SK-N-SH treated with all-trans-retinoic acid at 6 μM for 48 hours (cell line): ENCODE measurements around the gene PCNX3.

Experiments
- ARNTL ChIP-seq: fragments of 450-650 bp; formaldehyde crosslinking; IDR thresholded peaks from 2 replicates; pipeline ENCODE4 v1.5.0; 2020; ENCODE audit warnings: low read depth, mild to moderate bottlenecking, moderate library complexity, borderline replicate concordance
- ISL1 ChIP-seq: fragments of 250-450 bp; sonication (Bioruptor Pico); IDR thresholded peaks from 2 replicates; pipeline ENCODE4 v2.1.2; 2022; ENCODE audit warnings: mild to moderate bottlenecking, moderate library complexity
- OSR1 ChIP-seq: fragments of 250-450 bp; sonication (Bioruptor Pico); IDR thresholded peaks from 2 replicates; pipeline ENCODE4 v1.8.0; 2022; ENCODE audit warnings: moderate library complexity, mild to moderate bottlenecking, inconsistent platforms
- PATZ1 ChIP-seq: fragments of 250-450 bp; sonication (Bioruptor Pico); IDR thresholded peaks from 2 replicates; pipeline ENCODE4 v1.8.0; 2020; ENCODE audit warnings: mild to moderate bottlenecking, moderate library complexity, borderline replicate concordance
- RARB ChIP-seq: fragments of 250-450 bp; sonication (Bioruptor Pico); IDR thresholded peaks from 2 replicates; pipeline ENCODE4 v1.8.0; 2021; ENCODE audit warnings: mild to moderate bottlenecking, moderate library complexity
- SNAI2 ChIP-seq: fragments of 250-450 bp; sonication (Bioruptor Pico); IDR thresholded peaks from 2 replicates; pipeline ENCODE4 v1.5.0; 2020; ENCODE audit warnings: mild to moderate bottlenecking, moderate library complexity
- TCF4 ChIP-seq: fragments of 250-450 bp; sonication (Bioruptor Pico); IDR thresholded peaks from 2 replicates; pipeline ENCODE4 v1.8.0; 2021; ENCODE audit warnings: mild to moderate bottlenecking, moderate library complexity, borderline replicate concordance
- ZC3H10 ChIP-seq: fragments of 250-450 bp; sonication (Bioruptor Pico); IDR thresholded peaks from 2 replicates; pipeline ENCODE4 v1.5.1; 2021; ENCODE audit warnings: mild to moderate bottlenecking, moderate library complexity
- ZFP3 ChIP-seq: fragments of 250-450 bp; sonication (Bioruptor Pico); IDR thresholded peaks from 2 replicates; pipeline ENCODE4 v1.5.0; 2020; ENCODE audit warnings: mild to moderate bottlenecking, moderate library complexity
- ZFP30 ChIP-seq: fragments of 450-650 bp; formaldehyde crosslinking; IDR thresholded peaks from 2 replicates; pipeline ENCODE4 v1.5.0; 2022; ENCODE audit warnings: mild to moderate bottlenecking, moderate library complexity
- ZNF565 ChIP-seq: fragments of 450-650 bp; formaldehyde crosslinking; conservative IDR thresholded peaks from 2 replicates; pipeline ENCODE4 v1.5.0; 2020; ENCODE audit warnings: low read depth, mild to moderate bottlenecking, moderate library complexity
- ZNF8 ChIP-seq: fragments of 450-650 bp; formaldehyde crosslinking; IDR thresholded peaks from 2 replicates; pipeline ENCODE4 v1.5.0; 2020; ENCODE audit warnings: mild to moderate bottlenecking, moderate library complexity

- TF ChIP-seq TCF4 (CRISPR knock-in tag), result no peak
- TF ChIP-seq PATZ1 (CRISPR knock-in tag), result no peak
- no peak for TF ChIP-seq SNAI2 (CRISPR knock-in tag)
- no peak for TF ChIP-seq ZC3H10 (CRISPR knock-in tag)
- no peak for TF ChIP-seq ZNF8 (CRISPR knock-in tag)
- no peak for TF ChIP-seq RARB
- TF ChIP-seq ZFP3 (CRISPR knock-in tag), result no peak
- no peak for TF ChIP-seq ISL1 (CRISPR knock-in tag)
- no peak for TF ChIP-seq ZNF565 (CRISPR knock-in tag)
- TF ChIP-seq ZFP30, result no peak
- no peak for TF ChIP-seq OSR1 (CRISPR knock-in tag)
- TF ChIP-seq ARNTL (CRISPR knock-in tag), result no peak
Measured at GRCh38 chr11:65610404-65610803, 5.2 kb upstream of the PCNX3 start.
